Measurements from ENCODE around the gene CUL1.
"Not testable (repeated sequence)": the region's sequence is repeated elsewhere in the genome, so short reads cannot be mapped to it uniquely, and the experiment has no call there.

The CUL1 gene

GRCh38 chr7:148700661-148701064 lies 2.0 kb downstream of the CUL1 start:
- TF ChIP-seq, protein P1, sequence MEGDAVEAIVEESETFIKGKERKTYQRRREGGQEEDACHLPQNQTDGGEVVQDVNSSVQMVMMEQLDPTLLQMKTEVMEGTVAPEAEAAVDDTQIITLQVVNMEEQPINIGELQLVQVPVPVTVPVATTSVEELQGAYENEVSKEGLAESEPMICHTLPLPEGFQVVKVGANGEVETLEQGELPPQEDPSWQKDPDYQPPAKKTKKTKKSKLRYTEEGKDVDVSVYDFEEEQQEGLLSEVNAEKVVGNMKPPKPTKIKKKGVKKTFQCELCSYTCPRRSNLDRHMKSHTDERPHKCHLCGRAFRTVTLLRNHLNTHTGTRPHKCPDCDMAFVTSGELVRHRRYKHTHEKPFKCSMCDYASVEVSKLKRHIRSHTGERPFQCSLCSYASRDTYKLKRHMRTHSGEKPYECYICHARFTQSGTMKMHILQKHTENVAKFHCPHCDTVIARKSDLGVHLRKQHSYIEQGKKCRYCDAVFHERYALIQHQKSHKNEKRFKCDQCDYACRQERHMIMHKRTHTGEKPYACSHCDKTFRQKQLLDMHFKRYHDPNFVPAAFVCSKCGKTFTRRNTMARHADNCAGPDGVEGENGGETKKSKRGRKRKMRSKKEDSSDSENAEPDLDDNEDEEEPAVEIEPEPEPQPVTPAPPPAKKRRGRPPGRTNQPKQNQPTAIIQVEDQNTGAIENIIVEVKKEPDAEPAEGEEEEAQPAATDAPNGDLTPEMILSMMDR (conservative IDR thresholded peaks at IDR 0.05), result no peak
- no peak for TF ChIP-seq ZFX (IDR thresholded peaks at IDR 0.05)
- H3K27ac ChIP-seq, result no peak overlapping the region

GRCh38 chr7:148701414-148701813 lies 2.7 kb downstream of the CUL1 start:
- TF ChIP-seq, protein P1 (conservative IDR thresholded peaks at IDR 0.05), result no peak
- no peak for TF ChIP-seq ZFX (IDR thresholded peaks at IDR 0.05)
- no peak overlapping the region for H3K27ac ChIP-seq

DNA sequence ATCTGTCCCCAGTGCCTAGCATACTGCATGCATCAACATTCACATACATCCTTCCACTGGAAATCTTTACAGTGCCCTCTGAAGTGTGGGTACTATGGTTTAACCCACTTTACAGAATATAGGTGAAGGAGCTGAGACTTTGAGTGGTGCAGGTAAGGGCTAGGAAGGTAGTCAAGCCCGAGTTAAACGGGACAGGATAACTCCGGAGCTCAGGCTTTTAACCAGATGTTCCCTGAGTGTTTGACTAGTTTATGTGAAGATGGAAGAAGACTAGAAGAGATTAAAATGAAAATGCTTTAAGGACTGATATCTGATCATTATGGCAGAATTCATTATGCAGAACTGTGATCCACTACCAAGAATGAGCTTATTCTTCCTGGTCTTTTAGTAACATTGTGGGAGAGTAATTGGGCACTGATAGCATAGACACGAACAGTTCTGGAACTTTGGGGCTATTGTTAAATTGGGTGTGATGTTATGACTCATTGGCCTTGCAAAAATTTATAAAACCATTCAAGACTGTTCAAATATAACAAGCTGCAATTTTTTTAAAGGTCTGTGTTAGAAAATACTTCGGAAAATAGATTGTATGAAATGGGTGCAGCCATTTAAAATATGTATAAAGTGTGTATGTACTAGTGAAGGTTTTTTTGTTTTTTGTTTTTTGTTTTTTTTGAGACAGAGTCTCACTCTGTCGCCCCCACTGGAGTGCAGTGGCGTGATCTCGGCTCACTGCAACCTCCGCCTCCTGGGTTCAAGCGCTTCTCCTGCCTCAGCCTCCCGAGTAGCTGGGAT lies 4.4 kb downstream of the CUL1 start:
- TF ChIP-seq, protein P1 (conservative IDR thresholded peaks at IDR 0.05), result no peak; the same call in 1 of the 2 replicates
- TF ChIP-seq ZFX (IDR thresholded peaks at IDR 0.05), result no peak
- H3K27ac ChIP-seq, result no peak overlapping the region

DNA sequence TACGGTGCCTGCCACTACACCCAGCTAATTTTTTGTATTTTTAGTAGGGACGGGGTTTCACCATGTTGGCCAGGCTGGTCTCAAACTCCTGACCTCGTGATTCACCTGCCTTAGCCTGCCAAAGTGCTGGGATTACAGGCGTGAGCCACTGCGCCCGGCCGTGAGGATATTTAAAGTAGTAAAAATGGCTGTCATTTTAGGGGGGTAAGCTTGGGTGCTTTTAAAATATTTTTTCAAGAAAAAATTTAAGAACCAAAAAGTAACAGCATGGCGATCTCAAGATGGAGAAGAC lies 4.9 kb downstream of the CUL1 start:
- not testable (repeated sequence) for H3K27ac ChIP-seq

DNA sequence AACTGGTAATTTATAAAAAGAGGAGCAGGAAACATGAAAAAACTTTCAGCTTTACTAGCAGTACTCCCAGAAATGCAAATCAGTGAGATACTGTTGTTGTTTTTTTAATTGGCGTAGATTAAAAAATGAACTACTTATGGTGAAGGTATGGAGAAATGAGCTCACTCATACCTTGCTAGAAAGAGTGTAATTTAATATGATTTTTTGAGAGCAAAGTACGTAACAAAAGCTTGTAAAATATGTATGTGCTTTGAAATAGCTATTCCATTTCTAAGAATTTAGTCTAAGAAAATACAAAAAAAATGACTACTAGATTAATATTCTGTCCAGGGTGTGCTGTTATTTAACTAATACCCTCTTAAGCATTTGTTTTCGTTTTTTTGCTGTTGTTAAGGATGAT lies 5.5 kb downstream of the CUL1 start:
- TF ChIP-seq, protein P1 (conservative IDR thresholded peaks at IDR 0.05), result no peak
- no peak for TF ChIP-seq ZFX (IDR thresholded peaks at IDR 0.05)
- no peak overlapping the region for H3K27ac ChIP-seq

DNA sequence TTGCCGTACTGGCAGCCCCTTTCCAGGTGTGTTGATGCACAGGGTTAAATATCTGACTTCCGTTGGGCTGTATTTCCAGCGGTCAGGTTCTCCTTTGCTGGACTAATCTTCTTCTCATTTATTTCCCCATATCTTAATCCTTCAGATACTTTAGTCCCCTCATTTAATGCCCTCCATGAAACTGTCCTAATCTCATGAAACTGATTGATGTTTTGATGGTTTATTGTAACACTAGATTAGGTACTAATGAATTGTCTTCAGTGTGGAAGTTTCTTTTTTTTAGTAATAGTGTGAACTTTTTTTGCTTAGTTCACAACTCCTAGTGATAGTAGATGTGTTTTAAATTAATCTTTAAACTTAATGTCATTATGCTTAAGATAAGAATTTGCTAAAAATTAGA lies 6.3 kb downstream of the CUL1 start:
- no peak overlapping the region for H3K27ac ChIP-seq
- no peak for TF ChIP-seq ZFX (IDR thresholded peaks at IDR 0.05)
- TF ChIP-seq, protein P1 (conservative IDR thresholded peaks at IDR 0.05), result no peak

- TF ChIP-seq ZFX (IDR thresholded peaks at IDR 0.05), result no peak
- TF ChIP-seq, protein P1 (conservative IDR thresholded peaks at IDR 0.05), result no peak
- no peak overlapping the region for H3K27ac ChIP-seq
Measured at GRCh38 chr7:148706368-148706767, 7.7 kb downstream of the CUL1 start.
